ENCODE data around the gene SMC3. TPM values are rescaled to one million over a fixed set of nuclear protein-coding genes. Genes with fewer than 3 reads are reported as not detected.

Gene SMC3
- total RNA-seq, 1 experiment from 2014 or later, result 43.2 TPM

DNA sequence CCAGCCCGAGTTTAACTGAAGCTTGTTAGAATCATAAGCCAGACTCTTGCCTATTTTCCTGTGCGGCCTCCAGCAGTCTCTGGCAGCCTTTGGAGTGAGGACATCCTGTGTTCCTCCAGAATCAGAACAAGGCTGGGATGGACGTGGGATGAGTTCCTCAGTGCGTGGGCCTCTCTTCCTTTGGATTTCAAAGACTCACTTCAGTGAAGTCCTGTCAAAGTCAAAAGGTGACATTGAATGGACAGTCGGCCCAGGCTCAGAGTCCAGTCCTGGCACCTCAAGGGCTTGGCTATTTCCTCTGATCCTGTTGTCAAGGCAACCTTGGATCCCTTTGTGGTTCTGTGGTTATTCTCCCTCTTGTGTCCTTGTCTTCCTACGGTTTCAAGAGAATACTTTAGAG lies 21.4 kb upstream of the SMC3 start:
- no peak for TF ChIP-seq CTCF (IDR thresholded peaks at IDR 0.05; ENCODE audit: unreplicated experiment)
- BruUV-seq (replicated peaks), result no TSS peak
- H3K4me1 Mint-ChIP-seq (ENCODE audit: insufficient read depth, unreplicated experiment), result peaks cover 4% of the 10 kb centered on the region
- H3K27ac Mint-ChIP-seq (ENCODE audit: low read depth, unreplicated experiment), result no peak overlapping the region
- intact Hi-C loops (cut with micrococcal nuclease), result no loop called here
- ChIA-PET CTCF (interaction anchor here (0.7 to 7.0 kb wide), 30 partner anchors 9 to 249 kb away, joined by 3 to 85 read pairs (median 6); partner anchors contain the start of genes DUSP5 and SMNDC1), POLR2A (interaction anchor here (1.0 to 1.3 kb wide), 4 partner anchors 43 to 232 kb away, joined by 3 to 9 read pairs (median 4); no protein-coding TSS in a partner anchor)
- no peak for DNase-seq (ENCODE audit: unreplicated experiment)
- H3K36me3 Mint-ChIP-seq (ENCODE audit: insufficient read depth, unreplicated experiment), result no peaks in the 10 kb centered on the region
- H3K27me3 Mint-ChIP-seq (ENCODE audit: insufficient read depth, unreplicated experiment), result no peaks in the 10 kb centered on the region
- no peaks in the 10 kb centered on the region for H3K9me3 Mint-ChIP-seq (ENCODE audit: unreplicated experiment)
- no peak overlapping the region for H3K4me3 Mint-ChIP-seq (ENCODE audit: unreplicated experiment)

GRCh38 chr10:110546499-110547110 lies 20.9 kb upstream of the SMC3 start:
- CTCF ChIA-PET, result interaction anchor here (0.6 to 7.0 kb wide), 49 partner anchors 9 to 1633 kb away, joined by 3 to 85 read pairs (median 4); partner anchors contain the start of genes DUSP5, SMC3 and SMNDC1
- no peak overlapping the region for H3K27ac Mint-ChIP-seq (ENCODE audit: low read depth, unreplicated experiment)

GRCh38 chr10:110547139-110547761 lies 20.2 kb upstream of the SMC3 start:
- no peak overlapping the region for H3K27ac Mint-ChIP-seq (ENCODE audit: low read depth, unreplicated experiment)
- intact Hi-C loops (cut with micrococcal nuclease), result loop anchor here (1.0 kb wide), 4 partner anchors 48 to 241 kb away; no protein-coding TSS in a partner anchor
- H3K4me1 Mint-ChIP-seq (ENCODE audit: insufficient read depth, unreplicated experiment), result peaks cover 4% of the 10 kb centered on the region
- no peak overlapping the region for H3K4me3 Mint-ChIP-seq (ENCODE audit: unreplicated experiment)
- H3K27me3 Mint-ChIP-seq (ENCODE audit: insufficient read depth, unreplicated experiment), result no peaks in the 10 kb centered on the region
- BruUV-seq (replicated peaks), result no TSS peak
- POLR2A ChIA-PET, result interaction anchor here (0.9 to 1.2 kb wide), 5 partner anchors 44 to 233 kb away, joined by 3 to 9 read pairs (median 3); no protein-coding TSS in a partner anchor
- H3K9me3 Mint-ChIP-seq (ENCODE audit: unreplicated experiment), result no peaks in the 10 kb centered on the region
- peak; percentile 68 for DNase-seq (ENCODE audit: unreplicated experiment)
- no peaks in the 10 kb centered on the region for H3K36me3 Mint-ChIP-seq (ENCODE audit: insufficient read depth, unreplicated experiment)
- peak; percentile 64 for TF ChIP-seq CTCF (IDR thresholded peaks at IDR 0.05; ENCODE audit: unreplicated experiment)
- CTCF ChIA-PET, result interaction anchor here (0.6 to 7.0 kb wide), 47 partner anchors 10 to 1632 kb away, joined by 3 to 85 read pairs (median 4); partner anchors contain the start of genes DUSP5, SMC3 and SMNDC1

More at GRCh38 chr10:110546499-110547110, 20.9 kb upstream of the SMC3 start:
- BruUV-seq (replicated peaks), result no TSS peak
- H3K27me3 Mint-ChIP-seq (ENCODE audit: insufficient read depth, unreplicated experiment), result no peaks in the 10 kb centered on the region
- no peak for DNase-seq (ENCODE audit: unreplicated experiment)
- no peaks in the 10 kb centered on the region for H3K9me3 Mint-ChIP-seq (ENCODE audit: unreplicated experiment)
- intact Hi-C loops (cut with micrococcal nuclease), result loop anchor here (1.0 kb wide), 4 partner anchors 47 to 240 kb away; no protein-coding TSS in a partner anchor
- no peaks in the 10 kb centered on the region for H3K36me3 Mint-ChIP-seq (ENCODE audit: insufficient read depth, unreplicated experiment)
- H3K4me3 Mint-ChIP-seq (ENCODE audit: unreplicated experiment), result no peak overlapping the region
- H3K4me1 Mint-ChIP-seq (ENCODE audit: insufficient read depth, unreplicated experiment), result peaks cover 4% of the 10 kb centered on the region
- POLR2A ChIA-PET, result interaction anchor here (0.9 to 1.2 kb wide), 5 partner anchors 44 to 232 kb away, joined by 3 to 9 read pairs (median 3); no protein-coding TSS in a partner anchor
- no peak for TF ChIP-seq CTCF (IDR thresholded peaks at IDR 0.05; ENCODE audit: unreplicated experiment)

DNA sequence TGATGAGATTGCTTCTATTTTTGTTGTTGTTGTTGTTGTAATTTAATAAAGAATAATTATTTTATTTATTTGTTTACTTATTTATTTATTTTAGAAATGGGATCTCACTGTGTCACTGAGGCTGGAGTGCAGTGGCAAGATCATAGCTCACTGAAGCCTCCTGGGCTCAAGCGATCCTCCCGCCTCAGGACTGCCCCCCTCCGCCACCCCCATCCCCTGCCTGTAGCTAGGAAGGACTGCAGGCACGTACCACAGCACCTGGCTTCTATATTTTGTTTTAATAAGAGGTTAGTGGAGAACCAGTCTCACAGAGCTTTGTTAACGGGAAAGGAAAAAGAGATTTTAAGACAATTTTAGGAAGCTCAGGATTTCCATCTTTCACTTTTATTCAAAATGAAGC lies 19.5 kb upstream of the SMC3 start:
- intact Hi-C loops (cut with micrococcal nuclease), result no loop called here
- Mint-ChIP-seq H3K9me3 (ENCODE audit: unreplicated experiment) (no peaks in the 10 kb centered on the region), H3K4me3 (ENCODE audit: unreplicated experiment) (no peak overlapping the region), H3K27ac (ENCODE audit: low read depth, unreplicated experiment) (no peak overlapping the region), H3K36me3 (ENCODE audit: insufficient read depth, unreplicated experiment) (no peaks in the 10 kb centered on the region), H3K27me3 (ENCODE audit: insufficient read depth, unreplicated experiment) (no peaks in the 10 kb centered on the region), H3K4me1 (ENCODE audit: insufficient read depth, unreplicated experiment) (peaks cover 4% of the 10 kb centered on the region)
- BruUV-seq (replicated peaks), result no TSS peak
- DNase-seq (ENCODE audit: unreplicated experiment), result no peak
- POLR2A ChIA-PET, result interaction anchor here (0.9 to 1.2 kb wide), 5 partner anchors 11 to 243 kb away, joined by 3 to 4 read pairs (median 4); no protein-coding TSS in a partner anchor
- CTCF ChIA-PET, result interaction anchor here (0.6 to 7.0 kb wide), 14 partner anchors 15 to 665 kb away, joined by 3 to 85 read pairs (median 4); partner anchors contain the start of gene SMNDC1
- no peak for TF ChIP-seq CTCF (IDR thresholded peaks at IDR 0.05; ENCODE audit: unreplicated experiment)

Measured in MCF 10A (cell line).